Keratinocyte (primary cell): ENCODE data around the gene SRRD.
A peak's percentile ranks its signal among the peaks of the same experiment; 100 is the strongest.

Source experiments
- EZH2 ChIP-seq: IDR thresholded peaks from one replicate; pipeline ENCODE4 v1.6.1; 2012; ENCODE audit warnings: inconsistent platforms, mild to moderate bottlenecking, low read length, moderate library complexity
- TF ChIP-seq, protein P1 (sequence below), 3 experiments: IDR thresholded peaks in 1 of 3; conservative IDR thresholded peaks in 1 of 3; optimal IDR thresholded peaks in 1 of 3; 2 replicates in 2 of 3; 3 replicates in 1 of 3; pipeline versions ENCODE3 to v1.5.1; 2011; ENCODE audit warnings: low read length in 3 of 3, mild to moderate bottlenecking in 3 of 3, moderate library complexity in 2 of 3, control low read depth in 1 of 3, inconsistent platforms in 1 of 3; ENCODE audit not compliant: insufficient read depth in 2 of 3; ENCODE audit errors: extremely low read depth in 1 of 3

DNA sequence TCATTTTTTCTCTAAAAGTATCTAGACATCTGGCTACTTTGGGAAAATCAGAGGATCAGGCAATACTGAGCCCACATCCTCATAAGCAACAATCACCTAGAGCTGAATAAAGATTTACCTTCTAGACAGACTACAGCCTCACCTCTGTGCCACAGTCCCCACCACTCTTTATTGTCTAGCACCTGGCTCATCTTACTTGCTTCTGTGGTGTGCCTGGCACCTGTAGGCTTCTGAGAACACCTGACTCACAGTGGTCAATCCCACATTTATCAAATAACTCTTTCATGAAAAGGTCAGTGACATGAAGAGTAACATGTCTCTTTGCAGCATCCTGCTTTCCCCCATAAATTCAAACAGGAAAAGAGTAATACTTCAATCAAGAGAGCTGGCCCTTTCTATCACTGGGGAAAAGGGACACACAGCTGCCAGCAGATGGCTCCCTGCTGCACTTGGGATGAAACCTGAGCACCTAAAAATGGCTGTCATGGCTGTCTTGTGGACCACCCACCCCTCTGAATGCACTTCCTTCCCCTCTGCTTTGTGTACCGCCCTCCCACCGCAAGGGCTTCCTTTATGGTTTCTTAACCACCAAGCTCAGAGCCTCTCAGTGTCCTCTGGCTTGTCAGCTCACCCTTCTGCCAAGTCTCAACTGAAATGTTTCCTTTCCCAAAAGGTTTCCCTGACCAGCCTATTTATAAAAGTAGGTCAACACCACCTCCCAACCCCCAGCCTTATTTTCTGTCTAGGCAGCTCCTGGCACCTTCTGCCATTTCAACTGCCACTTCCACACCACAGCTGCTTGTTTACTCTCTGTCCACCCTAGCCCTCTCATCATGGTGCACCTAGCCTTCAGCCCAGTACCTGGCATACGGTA lies 19.2 kb downstream of the SRRD start:
- TF ChIP-seq, protein P1, sequence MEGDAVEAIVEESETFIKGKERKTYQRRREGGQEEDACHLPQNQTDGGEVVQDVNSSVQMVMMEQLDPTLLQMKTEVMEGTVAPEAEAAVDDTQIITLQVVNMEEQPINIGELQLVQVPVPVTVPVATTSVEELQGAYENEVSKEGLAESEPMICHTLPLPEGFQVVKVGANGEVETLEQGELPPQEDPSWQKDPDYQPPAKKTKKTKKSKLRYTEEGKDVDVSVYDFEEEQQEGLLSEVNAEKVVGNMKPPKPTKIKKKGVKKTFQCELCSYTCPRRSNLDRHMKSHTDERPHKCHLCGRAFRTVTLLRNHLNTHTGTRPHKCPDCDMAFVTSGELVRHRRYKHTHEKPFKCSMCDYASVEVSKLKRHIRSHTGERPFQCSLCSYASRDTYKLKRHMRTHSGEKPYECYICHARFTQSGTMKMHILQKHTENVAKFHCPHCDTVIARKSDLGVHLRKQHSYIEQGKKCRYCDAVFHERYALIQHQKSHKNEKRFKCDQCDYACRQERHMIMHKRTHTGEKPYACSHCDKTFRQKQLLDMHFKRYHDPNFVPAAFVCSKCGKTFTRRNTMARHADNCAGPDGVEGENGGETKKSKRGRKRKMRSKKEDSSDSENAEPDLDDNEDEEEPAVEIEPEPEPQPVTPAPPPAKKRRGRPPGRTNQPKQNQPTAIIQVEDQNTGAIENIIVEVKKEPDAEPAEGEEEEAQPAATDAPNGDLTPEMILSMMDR (optimal IDR thresholded peaks at IDR 0.05 in 1 of 3, IDR thresholded peaks at IDR 0.05 in 1 of 3, conservative IDR thresholded peaks at IDR 0.05 in 1 of 3; ENCODE audit: extremely low read depth in 1 of 3, insufficient read depth in 2 of 3, low read length in 3 of 3), result peak; percentile 58 to 80 (median 63)
- no peak for TF ChIP-seq EZH2
